Kidney (tissue), 14 donors: ENCODE measurements around the gene CYLC2. TPM values are rescaled to one million over a fixed set of nuclear protein-coding genes. Genes with fewer than 3 reads are reported as not detected.
A peak's percentile ranks its signal among the peaks of the same experiment; 100 is the strongest.

Source experiments
- DNase-seq, 5 donors: peaks; one replicate each; pipeline ENCODE4 v3.0.0-alpha.2; 2013 to 2020
- FAIRE-seq: peaks from 2 replicates; lab custom pipeline; 2012; peaks lifted over from hg19 to GRCh38; lab: Jason Lieb, UNC
- H3K27ac ChIP-seq, 2 donors: one replicate each; pipeline ENCODE4 v1.7.0; 2013; ENCODE audit warnings: low read depth in 2 of 2, low read length in 2 of 2, inconsistent platforms in 1 of 2
- H3K27me3 ChIP-seq: one replicate; pipeline ENCODE4 v1.7.1; 2013; ENCODE audit warnings: low read length, inconsistent platforms; ENCODE audit not compliant: control insufficient read depth, insufficient read depth
- H3K36me3 ChIP-seq, 3 donors: one replicate each; pipeline versions ENCODE4 v1.7.0 to v1.7.1; 2013; ENCODE audit warnings: low read length in 3 of 3, control low read depth in 1 of 3, inconsistent platforms in 1 of 3; ENCODE audit not compliant: insufficient read depth in 3 of 3, control insufficient read depth in 2 of 3
- H3K4me1 ChIP-seq, 3 donors: one replicate each; pipeline versions ENCODE4 v1.7.0 to v1.7.1; 2013; ENCODE audit warnings: low read length in 3 of 3, inconsistent platforms in 1 of 3, low read depth in 1 of 3; ENCODE audit not compliant: control insufficient read depth in 2 of 3, insufficient read depth in 2 of 3
- H3K4me3 ChIP-seq, 3 donors: one replicate each; pipeline versions ENCODE4 v1.7.0 to v1.8.1; 2013; ENCODE audit warnings: low read length in 3 of 3, control low read depth in 1 of 3, inconsistent platforms in 1 of 3
- H3K9ac ChIP-seq, 3 donors: one replicate each; pipeline versions ENCODE4 v1.7.0 to v1.7.1; 2013; ENCODE audit warnings: low read length in 3 of 3, control low read depth in 1 of 3, inconsistent platforms in 1 of 3
- H3K9me3 ChIP-seq, 3 donors: one replicate each; pipeline versions ENCODE4 v1.7.0 to v1.7.1; 2013; ENCODE audit warnings: low read length in 3 of 3, control low read depth in 1 of 3, inconsistent platforms in 1 of 3; ENCODE audit not compliant: control insufficient read depth in 2 of 3, insufficient read depth in 1 of 3
- intact Hi-C: fragments of 100-400 bp; cut with DNase I; formaldehyde crosslinking; loops from one replicate; pipeline ENCODE4 v1.11.1; 2022
- polyA plus RNA-seq: library from polyadenylated mRNA; stranded (reverse); fragments of 350-450 nt; fragmentation: Illumina TruSeq; extraction: RNeasy Lipid Tissue Mini Kit (QIAGEN cat#74804); gene quantifications from one replicate; pipeline ENCODE4 v1.2.3, GENCODE V29; 2014; ENCODE audit warnings: low read depth, low replicate concordance; ENCODE audit not compliant: insufficient read depth
- total RNA-seq: library from RNA; stranded (reverse); fragmentation: NEBNext Ultra II Directional; extraction: Animal tissue kit (Norgen Biotek cat#: 25700); gene quantifications from one replicate; pipeline ENCODE4 v1.2.1, GENCODE V29; 2021
- TF ChIP-seq, protein P1 (sequence below): IDR thresholded peaks from 3 replicates; pipeline ENCODE4 v1.5.1; 2012; ENCODE audit warnings: mild to moderate bottlenecking, moderate library complexity, borderline replicate concordance; ENCODE audit not compliant: insufficient read depth; ENCODE audit errors: extremely low read depth
- donor health status: control.
- donor health status: control.
- donor health status: control.
- donor health status: control.
- donor health status: control.
- donor health status: DM: yes; HTN: yes; CAD: no.
- donor health status: Normal renal cell carcinoma (clear cell type).

CYLC2 gene
- total and polyA plus RNA-seq, 2 donors from 2014 or later: not detected

DNA sequence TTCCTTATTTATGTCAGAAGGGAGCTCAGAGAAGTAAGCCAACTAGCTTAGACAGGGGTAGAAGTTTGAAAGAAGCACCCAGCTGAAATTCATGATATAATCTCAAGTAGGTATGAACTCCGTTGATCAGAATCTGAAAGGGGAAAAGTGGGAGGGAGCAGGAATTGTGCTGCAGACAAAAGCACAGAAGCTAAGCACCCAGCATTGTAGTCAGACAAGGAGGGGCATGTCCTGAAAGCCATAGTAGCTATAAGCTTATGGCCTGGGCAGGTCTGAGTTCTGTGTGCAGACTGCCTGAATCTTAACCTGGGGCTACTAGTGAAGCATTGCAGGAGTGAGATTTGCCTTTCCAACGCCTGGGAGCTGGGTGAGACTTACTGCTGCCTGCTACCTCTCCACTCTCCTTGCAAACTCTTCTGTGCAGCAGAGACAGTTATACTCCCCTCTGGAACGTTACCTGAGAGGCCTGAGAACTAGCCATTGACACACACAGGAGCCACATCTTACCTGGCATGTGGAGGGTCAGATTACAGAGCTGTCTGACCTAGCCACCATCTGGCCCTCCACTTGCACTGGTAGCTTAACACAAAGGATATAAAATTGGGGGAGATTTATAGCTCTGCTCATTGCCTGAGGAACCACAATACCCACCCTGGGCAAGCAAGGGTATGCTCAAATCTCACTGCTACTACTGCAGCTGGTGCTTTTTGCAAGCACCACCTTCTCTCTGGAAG lies 9.8 kb upstream of the CYLC2 start:
- Histone ChIP-seq H3K27ac (no peak overlapping the region), H3K4me1 (no peaks in the 10 kb centered on the region), H3K27me3 (no peaks in the 10 kb centered on the region), H3K36me3 (no peaks in the 10 kb centered on the region), H3K9ac (no peak overlapping the region), H3K9me3 (peaks cover 0 to 2% (median 0%) of the 10 kb centered on the region in 3 donors), H3K4me3 (no peak overlapping the region)
- FAIRE-seq (no peak), DNase-seq (peak in 4 of 5 donors; percentile 47 to 69 (median 63))
- TF ChIP-seq, protein P1, sequence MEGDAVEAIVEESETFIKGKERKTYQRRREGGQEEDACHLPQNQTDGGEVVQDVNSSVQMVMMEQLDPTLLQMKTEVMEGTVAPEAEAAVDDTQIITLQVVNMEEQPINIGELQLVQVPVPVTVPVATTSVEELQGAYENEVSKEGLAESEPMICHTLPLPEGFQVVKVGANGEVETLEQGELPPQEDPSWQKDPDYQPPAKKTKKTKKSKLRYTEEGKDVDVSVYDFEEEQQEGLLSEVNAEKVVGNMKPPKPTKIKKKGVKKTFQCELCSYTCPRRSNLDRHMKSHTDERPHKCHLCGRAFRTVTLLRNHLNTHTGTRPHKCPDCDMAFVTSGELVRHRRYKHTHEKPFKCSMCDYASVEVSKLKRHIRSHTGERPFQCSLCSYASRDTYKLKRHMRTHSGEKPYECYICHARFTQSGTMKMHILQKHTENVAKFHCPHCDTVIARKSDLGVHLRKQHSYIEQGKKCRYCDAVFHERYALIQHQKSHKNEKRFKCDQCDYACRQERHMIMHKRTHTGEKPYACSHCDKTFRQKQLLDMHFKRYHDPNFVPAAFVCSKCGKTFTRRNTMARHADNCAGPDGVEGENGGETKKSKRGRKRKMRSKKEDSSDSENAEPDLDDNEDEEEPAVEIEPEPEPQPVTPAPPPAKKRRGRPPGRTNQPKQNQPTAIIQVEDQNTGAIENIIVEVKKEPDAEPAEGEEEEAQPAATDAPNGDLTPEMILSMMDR: no peak
- intact Hi-C loops: no loop called here

GRCh38 chr9:102986425-102986824 lies 8.7 kb upstream of the CYLC2 start:
- H3K4me3 ChIP-seq: no peak overlapping the region
- FAIRE-seq (no peak), DNase-seq (no peak)
- H3K4me1 ChIP-seq: no peaks in the 10 kb centered on the region
- H3K27ac ChIP-seq: no peak overlapping the region
- no peak overlapping the region for H3K9ac ChIP-seq
- intact Hi-C loops: no loop called here
- H3K36me3 ChIP-seq: no peaks in the 10 kb centered on the region
- TF ChIP-seq, protein P1: no peak
- H3K9me3 ChIP-seq: peaks cover 0 to 2% (median 0%) of the 10 kb centered on the region in 3 donors
- H3K27me3 ChIP-seq: no peaks in the 10 kb centered on the region

GRCh38 chr9:103003689-103004088 lies 8.6 kb downstream of the CYLC2 start:
- H3K9me3 ChIP-seq: no peaks in the 10 kb centered on the region
- TF ChIP-seq, protein P1: no peak
- no peak overlapping the region for H3K4me3 ChIP-seq
- FAIRE-seq (no peak), DNase-seq (no peak)
- H3K27ac ChIP-seq: no peak overlapping the region
- H3K4me1 ChIP-seq: no peaks in the 10 kb centered on the region
- no peaks in the 10 kb centered on the region for H3K36me3 ChIP-seq
- intact Hi-C loops: no loop called here
- no peaks in the 10 kb centered on the region for H3K27me3 ChIP-seq
- no peak overlapping the region for H3K9ac ChIP-seq
